Karpas-422 (cell line): ENCODE results near the gene HOXD1. TPM values are rescaled to one million over a fixed set of nuclear protein-coding genes. Genes with fewer than 3 reads are reported as not detected.

ENCODE experiments used
- DNase-seq: peaks from one replicate; pipeline ENCODE4 v3.0.0-alpha.2; 2015
- H2AFZ ChIP-seq: fragments of 200-600 bp; sonication (generic); 2 replicates; pipeline ENCODE4 v1.6.1; 2014; ENCODE audit warnings: antibody characterized with exemption, low read length, mixed read lengths
- H3K27ac ChIP-seq: fragments of 200-600 bp; sonication (generic); 2 replicates; pipeline ENCODE4 v1.5.1; 2014; ENCODE audit warnings: mild to moderate bottlenecking, low read length, moderate library complexity
- H3K27me3 ChIP-seq: fragments of 200-600 bp; sonication (generic); 2 replicates; pipeline ENCODE4 v1.6.1; 2014; ENCODE audit warnings: low read length, mixed read lengths
- H3K36me3 ChIP-seq: fragments of 200-600 bp; sonication (generic); 2 replicates; pipeline ENCODE4 v1.6.1; 2014; ENCODE audit warnings: low read length, mixed read lengths; ENCODE audit not compliant: insufficient read depth
- H3K4me1 ChIP-seq: fragments of 200-600 bp; sonication (generic); 2 replicates; pipeline ENCODE4 v1.6.1; 2014; ENCODE audit warnings: mild to moderate bottlenecking, low read length, mixed read lengths
- H3K4me2 ChIP-seq: fragments of 200-600 bp; sonication (generic); 2 replicates; pipeline ENCODE4 v1.6.1; 2014; ENCODE audit warnings: low read length, low read depth, mild to moderate bottlenecking; ENCODE audit not compliant: poor library complexity, severe bottlenecking
- H3K4me3 ChIP-seq: fragments of 200-600 bp; sonication (generic); 2 replicates; pipeline ENCODE4 v1.5.1; 2014; ENCODE audit warnings: mild to moderate bottlenecking, antibody characterized with exemption, low read length, mixed read lengths
- H3K79me2 ChIP-seq: fragments of 200-600 bp; sonication (generic); 2 replicates; pipeline ENCODE4 v1.6.1; 2014; ENCODE audit warnings: mild to moderate bottlenecking, low read length, mixed read lengths
- H3K9ac ChIP-seq: fragments of 200-600 bp; sonication (generic); 2 replicates; pipeline ENCODE4 v1.6.0; 2014; ENCODE audit warnings: low read length
- H3K9me2 ChIP-seq: fragments of 200-600 bp; sonication (generic), shearing (Covaris generic); replicated peaks from 2 replicates; pipeline ENCODE4 v1.6.0; 2014; ENCODE audit warnings: mild to moderate bottlenecking, low read length, moderate library complexity; ENCODE audit not compliant: insufficient read depth
- H3K9me3 ChIP-seq: fragments of 300-700, 200-600 bp; sonication (generic); 2 replicates; pipeline ENCODE4 v1.6.1; 2014; ENCODE audit warnings: low read length, mixed read lengths
- H4K20me1 ChIP-seq: fragments of 200-600 bp; sonication (generic); 2 replicates; pipeline ENCODE4 v1.6.1; 2014; ENCODE audit warnings: mild to moderate bottlenecking, antibody characterized with exemption, low read length, low read depth; ENCODE audit not compliant: insufficient read depth
- small RNA-seq: library from RNA; depleted of rRNA; stranded (forward); fragments of <200 nt; gene quantifications from one replicate; pipeline ENCODE3, GENCODE V24; 2014
- total RNA-seq: library from RNA; depleted of rRNA; stranded (reverse); fragments of >200 nt; shearing (Covaris generic); gene quantifications from 2 replicates; pipeline ENCODE4 v1.2.3, GENCODE V29; 2014; ENCODE audit warnings: low replicate concordance; rRNA removed

HOXD1 gene
- total RNA-seq, 1 experiment from 2014 or later: not detected

GRCh38 chr2:176237456-176237855 is 49.0 kb downstream of the HOXD1 start:
- Histone ChIP-seq H3K27me3 (no peaks in the 10 kb centered on the region), H3K36me3 (no peaks in the 10 kb centered on the region), H3K9ac (no peak overlapping the region), H3K9me3 (no peaks in the 10 kb centered on the region), H3K4me3 (no peak overlapping the region), H4K20me1 (no peaks in the 10 kb centered on the region), H3K9me2 (no peaks in the 10 kb centered on the region), H2AFZ (no peak overlapping the region), H3K4me2 (no peak overlapping the region), H3K4me1 (no peaks in the 10 kb centered on the region), H3K79me2 (no peaks in the 10 kb centered on the region), H3K27ac (no peak overlapping the region)
- no peak for DNase-seq

- Histone ChIP-seq H3K79me2 (no peaks in the 10 kb centered on the region), H3K27me3 (no peaks in the 10 kb centered on the region), H3K9me3 (no peaks in the 10 kb centered on the region), H4K20me1 (no peaks in the 10 kb centered on the region), H3K4me2 (no peak overlapping the region), H3K27ac (no peak overlapping the region), H3K9ac (no peak overlapping the region), H3K9me2 (no peaks in the 10 kb centered on the region), H3K4me1 (no peaks in the 10 kb centered on the region), H3K36me3 (no peaks in the 10 kb centered on the region), H3K4me3 (no peak overlapping the region), H2AFZ (no peak overlapping the region)
- DNase-seq: no peak
Observed at GRCh38 chr2:176239031-176239430, 50.6 kb downstream of the HOXD1 start.

GRCh38 chr2:176240301-176240700 is 51.8 kb downstream of the HOXD1 start:
- Histone ChIP-seq H3K9ac (no peak overlapping the region), H3K79me2 (no peaks in the 10 kb centered on the region), H3K36me3 (no peaks in the 10 kb centered on the region), H2AFZ (no peak overlapping the region), H3K4me3 (no peak overlapping the region), H3K27ac (no peak overlapping the region), H4K20me1 (no peaks in the 10 kb centered on the region), H3K4me1 (no peaks in the 10 kb centered on the region), H3K9me3 (no peaks in the 10 kb centered on the region), H3K4me2 (no peak overlapping the region), H3K9me2 (no peaks in the 10 kb centered on the region), H3K27me3 (no peaks in the 10 kb centered on the region)
- no peak for DNase-seq

Small RNA genes within 50 kb of the gene (small RNA-seq; reads per million reads assigned to genes)
- gene MIR10B: 4.2 reads per million, percentile 75 among the genes with 10 or more reads in this experiment

Other genes starting within 250 kb of the HOXD1 start
- gene LNPK, start 186.4 kb upstream of the HOXD1 start, total RNA-seq: 17.1 and 69.0 TPM in 2 replicates
- not detected in 2 replicates for gene EVX2, start 104.7 kb upstream of the HOXD1 start, total RNA-seq
- not detected in 2 replicates for gene HOXD13, start 95.9 kb upstream of the HOXD1 start, total RNA-seq
- gene HOXD12, start 88.9 kb upstream of the HOXD1 start, total RNA-seq: 1.0 and 1.9 TPM in 2 replicates
- gene HOXD11, start 81.4 kb upstream of the HOXD1 start, total RNA-seq: not detected in 2 replicates
- gene HOXD10, start 71.9 kb upstream of the HOXD1 start, total RNA-seq: not detected in 2 replicates
- not detected in 2 replicates for gene HOXD9, start 65.9 kb upstream of the HOXD1 start, total RNA-seq
- not detected in 2 replicates for gene HOXD8, start 59.0 kb upstream of the HOXD1 start, total RNA-seq
- not detected in 2 replicates for gene HOXD4, start 37.1 kb upstream of the HOXD1 start, total RNA-seq
- not detected in 2 replicates for gene HOXD3, start 31.4 kb upstream of the HOXD1 start, total RNA-seq
- gene MTX2, start 80.8 kb downstream of the HOXD1 start, total RNA-seq: 64.8 and 106 TPM in 2 replicates